ENCODE results near the gene NCAM1.
A peak's percentile ranks its signal among the peaks of the same experiment; 100 is the strongest.

The NCAM1 gene

GRCh38 chr11:113305440-113306336 lies 344.5 kb downstream of the NCAM1 start:
- peak; percentile 40 to 56 for DNase-seq (ENCODE audit: low read depth in 2 of 2)

- DNase-seq (ENCODE audit: low read depth in 2 of 2), result no peak
Measured at GRCh38 chr11:113308601-113309000, 347.4 kb downstream of the NCAM1 start.

DNA sequence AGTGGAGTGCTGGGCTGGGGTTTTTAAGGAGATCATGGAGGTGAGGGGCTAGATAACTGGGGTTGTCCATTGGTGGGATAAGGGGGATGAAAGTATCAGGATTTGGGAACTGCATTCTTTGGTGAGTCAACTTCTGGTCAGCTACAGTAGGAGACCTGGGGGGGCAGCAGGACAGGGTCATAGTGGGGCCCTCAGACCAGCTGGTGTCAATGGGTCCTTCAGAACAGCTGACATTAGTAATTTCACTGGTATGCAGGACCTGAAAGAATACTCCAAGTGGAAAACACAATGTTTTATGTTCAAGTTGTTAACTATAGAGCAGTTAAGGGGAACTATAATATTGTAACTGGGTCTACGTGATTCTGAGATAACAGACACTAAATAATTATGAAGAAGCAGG lies 350.3 kb downstream of the NCAM1 start:
- DNase-seq (ENCODE audit: low read depth in 2 of 2), result no peak

DNA sequence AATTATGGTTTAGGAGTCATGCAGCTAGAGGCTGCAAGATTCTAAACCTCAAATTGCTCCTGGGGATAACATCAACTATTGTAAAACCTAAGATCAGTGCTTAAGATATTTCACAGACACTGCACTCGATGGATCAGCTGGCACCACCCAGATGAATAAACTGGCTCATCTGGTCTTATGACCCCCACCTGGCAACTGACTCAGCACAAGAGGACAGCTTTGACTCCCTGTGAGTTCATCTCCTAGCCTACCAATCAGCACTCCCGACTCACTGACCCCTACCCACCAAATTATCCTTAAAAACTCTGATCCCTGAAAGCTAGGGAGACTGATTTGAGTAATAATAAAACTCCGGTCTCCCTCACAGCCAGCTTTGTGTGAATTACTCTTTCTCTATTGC lies 352.4 kb downstream of the NCAM1 start:
- no peak for DNase-seq (ENCODE audit: low read depth in 2 of 2)

DNA sequence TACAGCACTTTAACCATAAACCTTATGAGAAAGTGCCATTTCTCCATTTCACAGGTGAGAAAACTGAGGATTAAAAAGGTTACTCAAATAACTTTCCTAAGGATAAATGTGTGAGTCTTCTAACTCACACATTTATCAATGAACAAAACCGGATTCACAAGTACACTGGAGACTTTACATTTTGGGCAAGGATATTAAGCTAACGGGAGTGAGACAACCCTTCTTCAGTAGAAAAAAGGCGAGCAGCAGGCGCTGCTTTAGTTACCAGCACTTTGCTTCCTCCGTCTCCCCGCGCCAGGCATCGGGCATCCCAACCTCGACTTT lies 352.8 kb downstream of the NCAM1 start:
- no peak for DNase-seq (ENCODE audit: low read depth in 2 of 2)

DNA sequence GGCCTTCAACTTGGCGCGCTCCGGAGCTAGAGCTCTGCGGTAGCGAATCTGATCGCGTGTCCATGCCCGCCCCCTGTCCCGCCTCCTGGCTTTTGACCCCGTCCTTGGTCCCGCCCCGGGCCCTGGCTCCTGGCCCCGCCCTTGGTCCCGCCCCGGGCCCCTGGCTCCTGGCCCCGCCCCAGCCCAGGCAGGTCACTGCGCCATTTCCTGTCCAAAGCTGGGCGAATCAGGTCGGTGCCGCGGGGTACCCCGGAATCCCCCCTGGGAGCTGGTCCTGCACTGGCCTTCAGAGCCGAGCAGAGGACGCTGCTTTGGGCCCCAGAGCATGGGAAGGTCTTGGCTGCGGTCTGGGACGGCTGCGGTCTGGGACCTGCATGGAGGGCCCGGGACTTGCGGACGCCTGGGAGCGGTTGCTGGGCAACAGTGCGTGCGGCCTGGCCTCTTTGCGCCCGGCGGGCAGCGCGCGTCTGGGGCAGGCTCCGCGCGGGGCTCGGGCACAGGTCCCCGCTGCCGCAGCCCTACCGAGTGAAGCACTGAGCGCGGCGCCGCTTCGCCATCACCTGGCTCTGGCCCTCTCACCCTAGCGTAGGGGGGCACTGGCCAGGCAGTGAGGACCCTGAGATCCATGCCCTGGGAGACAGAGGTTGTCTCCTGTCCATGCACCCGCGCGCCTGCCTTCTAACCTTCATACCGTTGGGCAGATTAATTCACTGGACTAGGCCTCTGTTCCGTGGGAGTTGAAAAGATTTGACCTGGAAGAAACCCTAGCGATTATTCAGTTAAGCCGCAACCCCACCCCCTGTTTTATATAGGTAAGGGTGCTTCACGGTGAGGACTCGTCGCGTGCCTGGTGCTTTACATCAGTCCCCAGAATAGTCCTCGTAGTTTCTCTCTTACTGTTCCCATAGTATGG lies 353.4 kb downstream of the NCAM1 start, which contains the start of gene TTC12:
Gene TTC12, plus strand, starts transcription at position 195 of the 913 bp plus-strand sequence. CDS start 1,675 bp downstream, outside the sequence.
- peak; percentile 86 to 94 for DNase-seq (ENCODE audit: low read depth in 2 of 2)

DNA sequence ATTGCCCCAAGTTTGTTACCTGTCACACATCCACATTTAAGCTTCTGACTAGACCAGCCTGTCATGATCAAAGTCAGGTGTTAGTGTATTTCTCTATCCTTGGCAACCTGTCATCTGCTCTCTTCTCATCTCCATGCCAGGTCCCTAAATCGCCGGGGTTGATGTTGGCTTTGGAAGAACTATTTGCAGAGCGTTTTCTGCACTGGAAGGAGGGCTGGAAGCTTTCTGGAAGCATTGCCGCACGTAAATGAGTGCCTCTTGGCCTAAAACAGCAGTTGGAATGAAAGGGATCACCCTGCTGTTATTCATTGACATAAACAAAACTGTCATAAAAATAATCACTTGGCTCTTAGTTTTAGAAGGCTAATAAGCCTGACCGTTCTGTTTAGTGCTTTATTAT lies 354.6 kb downstream of the NCAM1 start:
- DNase-seq (ENCODE audit: low read depth in 2 of 2), result no peak

DNA sequence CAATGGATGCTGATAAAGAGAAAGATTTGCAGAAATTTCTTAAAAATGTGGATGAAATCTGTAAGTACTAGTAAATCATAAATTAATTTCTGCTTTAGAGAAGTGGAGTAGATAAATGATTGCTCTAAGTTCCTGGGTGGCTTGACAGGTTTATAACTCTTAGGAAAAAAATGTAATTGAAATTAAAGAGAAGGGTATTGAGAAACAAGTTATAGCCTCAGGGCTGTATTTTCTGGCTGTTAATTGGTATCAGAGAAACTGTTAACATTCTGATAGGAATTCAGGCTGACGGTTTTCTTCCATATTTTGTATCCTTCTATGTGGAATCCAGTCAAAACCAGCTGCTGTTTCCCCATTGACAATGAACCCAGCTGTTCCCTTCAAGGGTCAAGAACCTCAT lies 355.0 kb downstream of the NCAM1 start:
- no peak for DNase-seq (ENCODE audit: low read depth in 2 of 2)

- no peak for DNase-seq (ENCODE audit: low read depth in 2 of 2)
Measured at GRCh38 chr11:113317339-113317738, 356.1 kb downstream of the NCAM1 start.

GRCh38 chr11:113319085-113319484 lies 357.9 kb downstream of the NCAM1 start:
- DNase-seq (ENCODE audit: low read depth in 2 of 2), result no peak

DNA sequence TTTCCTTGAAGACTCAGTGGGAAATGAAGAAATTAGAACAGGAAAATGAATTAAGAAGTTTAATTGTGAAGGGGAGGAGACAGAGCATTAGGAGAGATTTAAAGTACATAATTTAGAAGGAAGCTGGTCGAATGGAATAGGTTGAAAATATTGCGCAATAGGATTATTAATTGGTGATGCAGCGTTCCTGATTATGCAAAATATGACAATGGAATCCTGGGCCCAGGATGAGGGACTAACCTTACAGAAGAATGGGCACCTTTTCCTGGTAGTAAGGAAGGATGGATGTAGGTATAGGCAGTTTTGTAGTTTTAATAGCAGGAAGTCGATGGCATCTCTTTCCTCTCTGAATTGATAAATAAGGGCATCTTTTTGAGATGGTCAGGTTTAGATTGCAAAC lies 360.9 kb downstream of the NCAM1 start:
- DNase-seq (ENCODE audit: low read depth in 2 of 2), result no peak

GRCh38 chr11:113324250-113324649 lies 363.0 kb downstream of the NCAM1 start:
- DNase-seq (ENCODE audit: low read depth in 2 of 2), result no peak

Data from stimulated activated CD4-positive, alpha-beta T cell treated with anti-CD3 and anti-CD28 coated beads, Interleukin-15, amount 100 ng/mL, for 48 hours (primary cell).